SU-DHL-6 (cell line): ENCODE data around the gene EBPL.

ENCODE experiments used
- H2AFZ ChIP-seq: fragments of 200-600 bp; sonication (generic); 2 replicates; pipeline ENCODE4 v1.6.1; 2014; ENCODE audit warnings: low read depth, mild to moderate bottlenecking, moderate library complexity, mixed read lengths, antibody characterized with exemption, low read length; ENCODE audit not compliant: severe bottlenecking
- H3F3A ChIP-seq: fragments of 200-600 bp; shearing (Covaris generic); 2 replicates; pipeline ENCODE4 v1.6.0; 2016; ENCODE audit warnings: antibody characterized with exemption, mild to moderate bottlenecking; ENCODE audit not compliant: insufficient read depth
- H3K27ac ChIP-seq: fragments of 200-600 bp; sonication (generic); 2 replicates; pipeline ENCODE4 v1.5.1; 2016; ENCODE audit warnings: low read depth, mild to moderate bottlenecking, low read length, moderate library complexity, mixed read lengths
- H3K27me3 ChIP-seq: fragments of 200-600 bp; sonication (generic), shearing (Covaris generic); 2 replicates; pipeline ENCODE4 v1.6.0; 2014; ENCODE audit warnings: mild to moderate bottlenecking, low read length
- H3K36me3 ChIP-seq: fragments of 200-600 bp; sonication (generic); 2 replicates; pipeline ENCODE4 v1.6.1; 2014; ENCODE audit warnings: mild to moderate bottlenecking, low read length, mixed read lengths
- H3K4me2 ChIP-seq: fragments of 300-600, 200-600 bp; shearing (Covaris generic), sonication (generic); 2 replicates; pipeline ENCODE4 v1.6.0; 2014; ENCODE audit warnings: low read length, low read depth, mild to moderate bottlenecking; ENCODE audit not compliant: poor library complexity, severe bottlenecking
- H3K4me3 ChIP-seq: fragments of 200-600 bp; sonication (generic); 2 replicates; pipeline ENCODE4 v1.5.1; 2014; ENCODE audit warnings: antibody characterized with exemption, low read length, mild to moderate bottlenecking, mixed read lengths; ENCODE audit not compliant: insufficient read depth, poor library complexity, severe bottlenecking
- H3K79me2 ChIP-seq: fragments of 200-600 bp; sonication (generic); 2 replicates; pipeline ENCODE4 v1.6.1; 2014; ENCODE audit warnings: mild to moderate bottlenecking, low read length, moderate library complexity; ENCODE audit not compliant: insufficient read depth
- H3K9ac ChIP-seq: fragments of 200-600 bp; sonication (generic); 2 replicates; pipeline ENCODE4 v1.7.0; 2014; ENCODE audit warnings: mild to moderate bottlenecking, low read length
- H3K9me2 ChIP-seq: fragments of 200-600 bp; sonication (generic); replicated peaks from 2 replicates; pipeline ENCODE4 v1.6.1; 2014; ENCODE audit warnings: low read length; ENCODE audit not compliant: insufficient read depth
- H3K9me3 ChIP-seq: fragments of 200-600 bp; sonication (generic); 2 replicates; pipeline ENCODE4 v1.6.1; 2014; ENCODE audit warnings: low read length, mixed read lengths; ENCODE audit not compliant: insufficient read depth
- H4K20me1 ChIP-seq: fragments of 200-600 bp; sonication (generic); 2 replicates; pipeline ENCODE4 v1.6.1; 2014; ENCODE audit warnings: low read depth, mild to moderate bottlenecking, antibody characterized with exemption, low read length, moderate library complexity, mixed read lengths
- CTCF ChIP-seq: fragments of 200-600 bp; sonication (generic); IDR thresholded peaks from one replicate; pipeline ENCODE4 v1.5.1; 2017; ENCODE audit warnings: antibody characterized with exemption, mild to moderate bottlenecking, low read length, moderate library complexity; ENCODE audit not compliant: insufficient read depth, poor library complexity, severe bottlenecking
- EZH2phosphoT487 ChIP-seq: fragments of 200-600 bp; sonication (generic), shearing (Covaris generic); conservative IDR thresholded peaks from 2 replicates; pipeline ENCODE4 v1.6.1; 2018; ENCODE audit warnings: mild to moderate bottlenecking, antibody characterized with exemption, low read length, moderate library complexity, mixed read lengths

The EBPL gene

GRCh38 chr13:49676581-49677298 lies 14.5 kb downstream of the EBPL start:
- Histone ChIP-seq H3K79me2 (peaks cover 10% of the 10 kb centered on the region; the same call in 1 of the 2 replicates), H2AFZ (no peak overlapping the region), H3K9me3 (no peaks in the 10 kb centered on the region), H3K9ac (no peak overlapping the region), H3F3A (peaks cover 4% of the 10 kb centered on the region; the same call in 1 of the 2 replicates), H3K4me3 (no peak overlapping the region), H3K36me3 (no peaks in the 10 kb centered on the region), H3K4me2 (no peak overlapping the region), H4K20me1 (no peaks in the 10 kb centered on the region), H3K27ac (no peak overlapping the region), H3K27me3 (no peaks in the 10 kb centered on the region), H3K9me2 (no peaks in the 10 kb centered on the region)
- no peak for TF ChIP-seq CTCF
- TF ChIP-seq EZH2phosphoT487: no peak

GRCh38 chr13:49670828-49671227 lies 20.5 kb downstream of the EBPL start:
- H3K9ac ChIP-seq: no peak overlapping the region
- H3K4me3 ChIP-seq: no peak overlapping the region
- H3F3A ChIP-seq: no peaks in the 10 kb centered on the region
- H3K79me2 ChIP-seq: no peaks in the 10 kb centered on the region
- H3K9me3 ChIP-seq: no peaks in the 10 kb centered on the region
- H3K9me2 ChIP-seq: no peaks in the 10 kb centered on the region
- no peak overlapping the region for H2AFZ ChIP-seq
- H3K4me2 ChIP-seq: no peak overlapping the region
- no peaks in the 10 kb centered on the region for H3K36me3 ChIP-seq
- H4K20me1 ChIP-seq: no peaks in the 10 kb centered on the region
- no peak for TF ChIP-seq CTCF
- no peak for TF ChIP-seq EZH2phosphoT487
- no peaks in the 10 kb centered on the region for H3K27me3 ChIP-seq
- H3K27ac ChIP-seq: no peak overlapping the region

- H3K9ac ChIP-seq: no peak overlapping the region
- no peak overlapping the region for H3K4me3 ChIP-seq
- H3K9me3 ChIP-seq: no peaks in the 10 kb centered on the region
Observed at GRCh38 chr13:49669735-49670309, 21.5 kb downstream of the EBPL start.

More at GRCh38 chr13:49669735-49670309, 21.5 kb downstream of the EBPL start:
- Histone ChIP-seq H3K4me2 (no peak overlapping the region), H3K27me3 (no peaks in the 10 kb centered on the region), H2AFZ (no peak overlapping the region), H3K36me3 (no peaks in the 10 kb centered on the region), H4K20me1 (no peaks in the 10 kb centered on the region), H3K79me2 (no peaks in the 10 kb centered on the region), H3K9me2 (no peaks in the 10 kb centered on the region), H3F3A (no peaks in the 10 kb centered on the region), H3K27ac (no peak overlapping the region)
- TF ChIP-seq CTCF (peak; percentile 73), EZH2phosphoT487 (no peak)
